GM19468 (cell line): ENCODE measurements around the gene CDX1.
"Not testable (repeated sequence)": the region's sequence is repeated elsewhere in the genome, so short reads cannot be mapped to it uniquely, and the experiment has no call there.

ENCODE experiments used
- ATAC-seq: cut with Tn5 transposase; IDR thresholded peaks from one replicate; pipeline ENCODE4 v1.9.1; 2021; ENCODE audit warnings: mild to moderate bottlenecking, moderate library complexity, moderate number of reproducible peaks; ENCODE audit not compliant: unreplicated experiment; ENCODE audit errors: extremely low read depth

Gene CDX1

GRCh38 chr5:150221471-150221870 is 54.9 kb downstream of the CDX1 start:
- ATAC-seq, result no peak

- ATAC-seq, result no peak
These were observed 56.3 kb downstream of the CDX1 start for GRCh38 chr5:150222906-150223305.

GRCh38 chr5:150223474-150223873 is 56.9 kb downstream of the CDX1 start:
- ATAC-seq, result no peak

- ATAC-seq, result no peak
These were observed 58.0 kb downstream of the CDX1 start for GRCh38 chr5:150224483-150225027.

GRCh38 chr5:150227036-150227435 is 60.5 kb downstream of the CDX1 start:
- no peak for ATAC-seq

- ATAC-seq, result no peak
These were observed 61.2 kb downstream of the CDX1 start for GRCh38 chr5:150227606-150228273.

GRCh38 chr5:150229571-150229970 is 63.0 kb downstream of the CDX1 start:
- no peak for ATAC-seq

- ATAC-seq, result no peak
These were observed 64.3 kb downstream of the CDX1 start for GRCh38 chr5:150230842-150231241.

- not testable (repeated sequence) for ATAC-seq
These were observed 67.1 kb downstream of the CDX1 start for GRCh38 chr5:150233706-150234105.
